ENCODE measurements around the gene ZC3H12D.

The ZC3H12D gene

DNA sequence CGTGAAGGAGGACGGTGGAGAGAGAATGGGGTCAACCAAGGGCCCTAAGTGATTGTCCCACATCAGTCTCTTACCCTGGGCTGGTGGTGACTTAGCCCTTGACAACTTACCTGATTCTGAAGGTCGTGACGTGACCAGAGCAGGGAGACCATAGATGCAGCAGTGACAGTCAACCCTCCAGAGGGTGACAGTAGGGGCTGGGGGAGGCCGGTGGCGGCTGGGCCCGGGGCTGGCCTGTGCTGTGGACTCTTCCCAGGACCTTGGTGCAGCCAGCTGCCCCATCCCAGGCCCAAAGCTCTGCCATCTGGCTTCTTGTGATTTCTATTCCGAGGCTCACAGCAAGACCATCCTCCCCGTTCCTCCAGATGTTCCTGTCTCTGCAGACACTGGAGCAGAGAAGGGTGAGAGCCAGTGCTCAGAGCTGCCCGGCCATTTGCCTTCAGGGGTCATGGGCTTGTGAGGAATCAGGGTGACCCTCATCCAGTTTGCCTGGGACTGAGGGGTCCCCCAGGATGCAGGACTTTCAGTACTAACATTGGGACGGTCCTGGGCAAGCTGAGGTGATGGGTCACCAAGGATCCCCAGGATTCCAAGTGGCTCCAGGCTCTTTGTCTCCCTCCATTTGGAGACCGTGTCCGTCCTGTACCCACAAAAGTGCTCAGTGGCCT is 48.8 kb downstream of the ZC3H12D start:
- no peak for TF ChIP-seq Cebpa-rat (IDR thresholded peaks at IDR 0.05)
- H3K4me3 ChIP-seq = no peak overlapping the region
- H3K9me3 ChIP-seq = no peaks in the 10 kb centered on the region
- H4K20me1 ChIP-seq = no peaks in the 10 kb centered on the region
- no peak overlapping the region for H3K27ac ChIP-seq
- H3K36me3 ChIP-seq = no peaks in the 10 kb centered on the region
- no peaks in the 10 kb centered on the region for H3K27me3 ChIP-seq
- H3K4me1 ChIP-seq = peaks cover 24% of the 10 kb centered on the region
- no peak overlapping the region for H3K9ac ChIP-seq
- no peak overlapping the region for H3K4me2 ChIP-seq

DNA sequence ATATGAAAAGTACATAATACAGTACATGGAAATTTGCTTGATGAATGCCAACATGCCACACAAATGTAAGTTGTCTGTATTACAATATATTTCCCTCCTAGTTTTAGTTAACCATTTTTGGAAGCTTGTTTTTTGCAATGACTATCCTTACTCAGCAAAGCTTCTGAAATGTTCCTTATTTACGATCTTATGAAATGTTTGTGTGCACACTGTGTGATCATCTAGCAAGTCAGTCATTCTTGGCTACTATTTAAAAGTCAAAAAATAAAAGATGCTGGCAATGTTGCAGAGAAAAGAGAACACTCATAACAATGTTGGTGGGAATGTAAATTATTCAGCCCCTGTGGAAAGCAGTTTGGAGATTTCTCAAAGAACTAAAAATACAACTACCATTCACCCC is 50.9 kb downstream of the ZC3H12D start:
- no peaks in the 10 kb centered on the region for H3K9me3 ChIP-seq
- no peaks in the 10 kb centered on the region for H3K27me3 ChIP-seq
- no peak for TF ChIP-seq Cebpa-rat (IDR thresholded peaks at IDR 0.05)

DNA sequence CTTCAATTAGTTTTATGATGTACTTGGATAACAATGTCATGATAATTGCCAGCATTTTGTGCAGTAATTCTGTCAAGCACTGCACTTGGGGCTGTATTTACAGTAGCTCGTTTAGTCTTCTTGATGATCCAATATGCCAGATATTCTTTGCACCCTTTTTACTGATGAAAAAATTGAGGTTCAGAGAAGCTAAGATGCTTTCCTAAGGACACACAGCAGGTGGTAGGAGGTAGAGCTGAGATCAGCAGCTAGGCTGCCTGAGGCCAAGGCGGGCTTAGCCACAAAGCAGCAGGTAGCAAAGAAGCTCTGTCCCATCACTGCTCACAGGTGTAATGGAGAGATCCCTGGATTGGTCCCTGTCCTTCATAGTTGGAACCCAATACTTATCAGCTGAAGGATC is 51.4 kb downstream of the ZC3H12D start:
- H3K4me1 ChIP-seq = peaks cover 18% of the 10 kb centered on the region; the same call in 1 of the 2 replicates
- no peaks in the 10 kb centered on the region for H4K20me1 ChIP-seq
- no peaks in the 10 kb centered on the region for H3K27me3 ChIP-seq
- no peak overlapping the region for H3K4me2 ChIP-seq
- no peak overlapping the region for H3K27ac ChIP-seq
- no peaks in the 10 kb centered on the region for H3K36me3 ChIP-seq
- no peak overlapping the region for H3K4me3 ChIP-seq
- TF ChIP-seq Cebpa-rat (IDR thresholded peaks at IDR 0.05) = no peak
- no peaks in the 10 kb centered on the region for H3K9me3 ChIP-seq
- H3K9ac ChIP-seq = no peak overlapping the region

More for the DNA sequence above, 50.9 kb downstream of the ZC3H12D start:
- H3K9ac ChIP-seq = no peak overlapping the region
- no peaks in the 10 kb centered on the region for H4K20me1 ChIP-seq
- H3K27ac ChIP-seq = no peak overlapping the region
- H3K4me3 ChIP-seq = no peak overlapping the region
- no peaks in the 10 kb centered on the region for H3K36me3 ChIP-seq
- peaks cover 18% of the 10 kb centered on the region; the same call in 1 of the 2 replicates for H3K4me1 ChIP-seq
- no peak overlapping the region for H3K4me2 ChIP-seq

DNA sequence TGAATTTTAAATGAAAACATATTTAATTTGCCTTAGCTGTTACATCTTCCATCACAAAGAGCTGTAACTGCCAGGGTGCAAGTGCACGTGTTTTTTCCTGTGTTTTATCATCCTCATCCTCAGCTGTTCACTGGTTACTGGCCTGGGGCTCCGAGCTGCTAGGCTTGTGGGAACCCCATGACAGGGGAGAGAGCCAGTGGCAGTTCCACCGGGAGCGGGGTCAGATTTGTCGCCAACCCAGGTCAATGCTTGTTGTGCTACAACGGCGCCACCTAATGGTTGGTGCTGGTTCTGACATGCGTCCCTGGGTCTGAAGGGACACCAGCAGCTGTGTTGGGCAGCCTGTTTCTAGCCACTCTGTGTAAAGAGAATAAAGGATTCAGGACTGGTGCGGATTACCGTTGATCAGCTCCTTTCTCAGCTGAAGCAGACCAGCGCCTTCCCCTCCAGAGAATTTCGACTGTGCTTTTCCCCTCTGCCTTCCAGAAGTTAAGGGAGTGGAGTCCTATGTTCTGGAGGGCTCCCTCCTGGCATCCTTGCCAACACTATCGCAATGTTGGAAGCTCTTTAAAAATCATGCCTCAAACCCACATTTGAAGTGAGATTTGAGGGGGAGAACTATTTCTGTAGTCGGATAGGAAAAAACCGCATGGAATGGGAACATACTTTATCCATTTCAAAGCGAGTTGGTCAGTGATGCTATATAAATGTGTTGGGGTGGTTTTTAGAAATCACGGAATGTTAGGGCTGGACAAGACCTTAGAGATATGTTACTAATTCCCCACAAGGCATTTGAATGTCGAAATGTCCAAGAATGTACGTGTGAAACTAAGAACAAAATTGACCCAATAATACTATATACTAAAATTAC is 52.7 kb downstream of the ZC3H12D start:
- H3K27ac ChIP-seq = no peak overlapping the region
- peaks cover 13% of the 10 kb centered on the region; the same call in 1 of the 2 replicates for H3K4me1 ChIP-seq
- no peak overlapping the region for H3K9ac ChIP-seq
- H3K4me2 ChIP-seq = peak overlapping the region; percentile 41; the same call in 1 of the 2 replicates
- no peaks in the 10 kb centered on the region for H3K9me3 ChIP-seq
- no peaks in the 10 kb centered on the region for H3K27me3 ChIP-seq
- H3K4me3 ChIP-seq = no peak overlapping the region
- H3K36me3 ChIP-seq = no peaks in the 10 kb centered on the region
- TF ChIP-seq Cebpa-rat (IDR thresholded peaks at IDR 0.05) = no peak
- no peaks in the 10 kb centered on the region for H4K20me1 ChIP-seq

DNA sequence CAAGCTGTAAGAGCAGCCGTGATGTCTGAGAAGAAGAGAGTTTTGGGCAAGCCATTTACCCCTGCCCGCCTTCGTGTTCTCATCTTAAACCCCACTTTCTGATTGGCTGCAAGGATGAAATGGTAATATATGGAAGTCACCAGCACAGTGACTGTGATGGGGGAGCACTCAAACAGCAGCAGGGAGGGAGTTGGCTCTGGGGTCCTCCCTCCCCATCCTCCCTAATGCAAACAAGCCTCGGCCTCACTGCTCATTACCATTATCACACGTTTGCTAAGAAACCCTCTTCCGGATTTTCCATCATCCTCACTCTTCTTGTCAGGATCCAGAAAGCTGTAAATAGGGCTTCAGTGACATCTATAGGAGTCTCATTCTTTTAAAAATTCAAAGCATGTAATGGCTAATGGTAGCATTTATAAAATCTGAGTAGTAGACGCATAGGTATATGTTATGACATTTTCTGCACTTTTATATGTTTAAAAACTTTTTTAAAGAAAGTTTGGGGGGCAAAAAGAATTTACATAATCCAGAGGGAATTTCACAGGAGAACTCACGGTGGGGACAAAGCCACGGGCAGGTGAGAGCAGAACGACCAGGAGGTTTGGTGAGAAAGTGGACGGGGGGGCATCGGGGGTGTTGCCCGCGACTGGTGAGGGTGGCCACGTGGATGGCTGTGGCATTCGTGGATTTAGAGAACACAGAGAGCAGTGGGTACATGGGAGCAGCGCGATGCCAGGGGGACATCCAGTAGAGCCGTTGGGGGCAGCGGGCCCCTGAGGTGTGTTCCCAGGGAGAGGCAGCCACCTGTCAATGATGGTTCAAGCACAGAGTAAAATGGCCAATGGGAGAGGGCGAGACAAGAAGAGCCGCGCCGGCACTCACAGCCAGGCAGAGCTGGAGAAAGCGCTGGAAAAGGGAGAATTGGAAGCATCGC is 55.1 kb downstream of the ZC3H12D start:
- Histone ChIP-seq H3K4me1 (peaks cover 11% of the 10 kb centered on the region; the same call in 1 of the 2 replicates), H4K20me1 (no peaks in the 10 kb centered on the region), H3K4me2 (no peak overlapping the region), H3K9ac (no peak overlapping the region), H3K4me3 (no peak overlapping the region), H3K9me3 (no peaks in the 10 kb centered on the region), H3K36me3 (no peaks in the 10 kb centered on the region), H3K27ac (no peak overlapping the region), H3K27me3 (no peaks in the 10 kb centered on the region)
- TF ChIP-seq Cebpa-rat (IDR thresholded peaks at IDR 0.05) = no peak

DNA sequence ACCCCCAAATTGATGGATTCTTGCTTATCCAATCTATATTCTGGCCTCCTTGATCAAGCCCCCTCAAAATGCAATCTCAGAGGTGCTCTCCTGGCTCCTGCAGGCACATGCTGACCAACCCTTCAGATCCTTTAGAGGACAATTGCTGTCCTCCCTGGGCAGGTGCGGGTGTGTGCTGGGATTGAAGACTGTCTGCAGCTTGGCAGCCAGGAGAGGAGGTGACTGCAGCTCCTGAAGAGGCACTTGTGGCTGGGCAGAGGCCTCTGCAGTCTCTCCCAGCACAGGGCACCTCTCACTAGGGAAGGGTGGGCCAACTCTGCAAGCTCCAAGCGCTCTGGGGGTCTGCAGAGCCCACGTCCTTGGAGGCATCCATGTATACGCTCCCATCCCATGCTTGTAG is 56.2 kb downstream of the ZC3H12D start:
- H3K27me3 ChIP-seq = no peaks in the 10 kb centered on the region
- peaks cover 17% of the 10 kb centered on the region for H3K4me1 ChIP-seq
- no peak overlapping the region for H3K4me3 ChIP-seq
- no peaks in the 10 kb centered on the region for H3K36me3 ChIP-seq
- no peak overlapping the region for H3K27ac ChIP-seq
- H4K20me1 ChIP-seq = no peaks in the 10 kb centered on the region
- no peak overlapping the region for H3K9ac ChIP-seq
- H3K4me2 ChIP-seq = no peak overlapping the region
- no peaks in the 10 kb centered on the region for H3K9me3 ChIP-seq
- TF ChIP-seq Cebpa-rat (IDR thresholded peaks at IDR 0.05) = no peak

DNA sequence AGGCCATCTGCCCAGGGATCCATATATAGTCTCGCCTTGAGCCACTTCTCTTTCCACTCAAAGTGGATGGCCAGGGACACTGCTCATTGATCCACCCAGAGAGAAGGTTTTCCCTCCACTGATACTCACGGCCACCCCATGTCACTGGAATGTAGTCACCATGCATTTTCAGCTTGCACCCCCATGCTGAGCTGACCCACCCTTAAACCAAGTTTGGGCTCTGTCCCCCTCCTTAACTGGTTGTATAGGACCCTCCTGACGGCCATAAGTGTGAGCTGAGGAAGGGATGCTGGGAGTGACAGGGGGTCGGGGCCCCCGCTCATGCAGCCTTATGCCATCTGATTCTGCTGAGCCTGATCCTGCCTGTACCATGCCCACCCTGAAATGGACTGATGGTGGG is 59.1 kb downstream of the ZC3H12D start:
- Histone ChIP-seq H3K4me1 (peaks cover 14% of the 10 kb centered on the region), H3K9ac (no peak overlapping the region), H3K4me2 (no peak overlapping the region), H3K27me3 (no peaks in the 10 kb centered on the region), H3K9me3 (no peaks in the 10 kb centered on the region), H3K36me3 (no peaks in the 10 kb centered on the region), H4K20me1 (no peaks in the 10 kb centered on the region), H3K4me3 (no peak overlapping the region), H3K27ac (no peak overlapping the region)
- no peak for TF ChIP-seq Cebpa-rat (IDR thresholded peaks at IDR 0.05)

DNA sequence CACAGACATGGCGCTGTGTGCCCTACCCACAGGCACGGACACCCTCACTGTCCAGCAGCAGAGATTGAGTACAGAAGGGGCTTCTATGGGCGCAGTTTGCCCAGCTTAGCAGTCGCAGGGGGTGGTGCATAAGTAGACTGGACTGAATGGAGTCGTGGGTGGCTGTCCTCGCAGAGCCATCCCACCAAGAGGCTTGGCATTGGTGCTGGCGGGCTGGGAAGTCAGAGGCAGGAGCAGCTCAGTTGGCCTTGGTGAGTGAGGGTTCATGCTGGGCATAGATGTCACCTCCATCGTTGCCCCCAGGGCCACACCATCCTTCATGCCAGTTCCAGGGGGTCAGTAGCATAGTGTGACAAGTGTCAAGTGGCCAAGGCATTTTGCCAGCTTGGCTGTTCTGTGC is 59.6 kb downstream of the ZC3H12D start:
- peaks cover 14% of the 10 kb centered on the region for H3K4me1 ChIP-seq
- no peaks in the 10 kb centered on the region for H3K9me3 ChIP-seq
- no peak overlapping the region for H3K4me3 ChIP-seq
- no peak overlapping the region for H3K9ac ChIP-seq
- no peak overlapping the region for H3K27ac ChIP-seq
- H4K20me1 ChIP-seq = no peaks in the 10 kb centered on the region
- no peak for TF ChIP-seq Cebpa-rat (IDR thresholded peaks at IDR 0.05)
- no peaks in the 10 kb centered on the region for H3K27me3 ChIP-seq
- H3K4me2 ChIP-seq = no peak overlapping the region
- no peaks in the 10 kb centered on the region for H3K36me3 ChIP-seq

DNA sequence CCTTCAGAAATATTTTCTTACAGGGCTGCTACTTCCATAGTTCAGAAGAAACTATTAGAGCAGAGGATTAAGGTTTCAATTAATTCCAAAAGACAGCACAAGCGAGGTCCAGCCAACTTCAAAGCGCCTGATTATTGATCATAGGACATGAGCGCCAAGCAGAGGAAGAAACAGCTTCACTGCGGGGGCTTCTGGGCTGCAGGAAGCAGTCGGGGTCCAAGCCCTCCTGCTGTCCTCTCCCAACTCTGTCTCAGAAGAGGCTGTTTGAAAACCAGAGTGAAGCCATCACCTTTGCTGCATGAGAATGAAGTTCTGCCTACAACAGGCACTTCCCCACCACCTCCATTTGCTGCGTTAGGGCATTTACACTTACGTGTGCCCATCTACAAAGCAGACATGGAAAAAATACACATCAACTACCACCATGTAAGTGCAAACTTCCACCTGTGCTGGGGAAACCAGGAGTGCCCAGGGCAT is 60.8 kb downstream of the ZC3H12D start:
- H4K20me1 ChIP-seq = no peaks in the 10 kb centered on the region
- H3K27me3 ChIP-seq = no peaks in the 10 kb centered on the region
- no peaks in the 10 kb centered on the region for H3K36me3 ChIP-seq
- peak overlapping the region; percentile 52 for H3K4me2 ChIP-seq
- H3K9ac ChIP-seq = 0 out of 2 replicates have a peak overlapping the region, but pooled peaks have one; percentile 11
- H3K9me3 ChIP-seq = no peaks in the 10 kb centered on the region
- no peak overlapping the region for H3K27ac ChIP-seq
- H3K4me3 ChIP-seq = no peak overlapping the region
- TF ChIP-seq Cebpa-rat (IDR thresholded peaks at IDR 0.05) = no peak
- peaks cover 14% of the 10 kb centered on the region for H3K4me1 ChIP-seq

Data from BLaER1 (cell line).